WTC11 (cell line): ENCODE results near the gene SMIM41.

Experiments
- ATF1 ChIP-seq: sonication (generic); formaldehyde crosslinking; IDR thresholded peaks from 2 replicates; pipeline ENCODE4 v1.8.1; 2023; ENCODE audit warnings: mild to moderate bottlenecking, moderate library complexity, missing genetic modification reagents
- ATF3 ChIP-seq: sonication (generic); formaldehyde crosslinking; conservative IDR thresholded peaks from 2 replicates; pipeline ENCODE4 v1.8.1; 2022; ENCODE audit warnings: mild to moderate bottlenecking, missing genetic modification reagents
- CTCF ChIP-seq: fragments of 200-600 bp; IDR thresholded peaks from 2 replicates; pipeline ENCODE4 v1.8.0; 2022; ENCODE audit warnings: antibody characterized with exemption
- JUN ChIP-seq: sonication (generic); formaldehyde crosslinking; IDR thresholded peaks from 2 replicates; pipeline ENCODE4 v1.8.0; 2023; ENCODE audit warnings: mild to moderate bottlenecking, missing genetic modification reagents
- NFE2L1 ChIP-seq: sonication (generic); formaldehyde crosslinking; IDR thresholded peaks from 2 replicates; pipeline ENCODE4 v1.8.1; 2023; ENCODE audit warnings: missing genetic modification reagents
- ZNF219 ChIP-seq: sonication (generic); formaldehyde crosslinking; IDR thresholded peaks from 2 replicates; pipeline ENCODE4 v1.8.0; 2023; ENCODE audit warnings: missing genetic modification reagents, mild to moderate bottlenecking, borderline replicate concordance

- TF ChIP-seq ZNF219 (no peak), ATF3 (CRISPR knock-in tag) (no peak), ATF1 (CRISPR knock-in tag) (no peak), CTCF (no peak), JUN (CRISPR knock-in tag) (no peak), NFE2L1 (CRISPR knock-in tag) (no peak)
These were observed 12.4 kb downstream of the SMIM41 start for GRCh38 chr12:52091869-52092268.
